ENCODE measurements around the gene MAN2B2. TPM values are rescaled to one million over a fixed set of nuclear protein-coding genes. Genes with fewer than 3 reads are reported as not detected.

Gene MAN2B2
- total and polyA plus RNA-seq, 2 of the 4 experiments (the other 2 are of a cell fraction): 13.4 to 34.1 TPM

DNA sequence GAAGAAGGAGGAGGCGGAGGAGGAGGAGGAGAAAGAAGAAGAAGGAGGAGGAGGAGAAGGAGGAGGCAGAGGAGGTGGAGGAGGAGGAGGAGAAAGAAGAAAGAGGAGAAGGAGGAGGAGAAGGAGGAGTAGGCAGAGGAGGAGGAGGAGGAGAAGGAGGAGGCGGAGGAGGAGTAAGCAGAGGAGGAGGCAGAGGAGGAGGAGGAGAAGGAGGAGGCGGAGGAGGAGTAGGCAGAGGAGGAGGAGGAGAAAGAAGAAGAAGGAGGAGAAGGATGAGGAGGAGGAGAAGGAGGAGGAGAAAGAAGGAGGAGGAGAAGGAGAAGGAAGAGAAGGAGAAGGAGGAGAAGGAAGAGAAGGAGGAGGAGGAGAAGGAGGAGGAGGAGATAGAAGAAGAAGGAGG lies 85.4 kb downstream of the MAN2B2 start:
- H3K4ac ChIP-seq (ENCODE audit: low read depth, low read length): no peak overlapping the region
- no peak overlapping the region for H3K4me2 ChIP-seq (ENCODE audit: low read depth, low read length)
- intact Hi-C loops (cut with micrococcal nuclease): no loop called here
- H3K4me3 ChIP-seq (ENCODE audit: insufficient read depth, low read depth, low read length): no peak overlapping the region
- no peak overlapping the region for H4K8ac ChIP-seq (ENCODE audit: low read depth in 2 of 2, low read length in 2 of 2)
- H3K9me3 ChIP-seq (ENCODE audit: control insufficient read depth, insufficient read depth, low read length): no peaks in the 10 kb centered on the region
- H2AFZ ChIP-seq (replicated peaks; ENCODE audit: low read length, poor library complexity): no peak overlapping the region
- ATAC-seq (ENCODE audit: low read depth) (no peak), DNase-seq (no peak)
- H3K27me3 ChIP-seq (ENCODE audit: control insufficient read depth, insufficient read depth, low read length): peaks cover 22% of the 10 kb centered on the region
- no peak overlapping the region for H3K56ac ChIP-seq (ENCODE audit: extremely low read depth, insufficient read depth, low read length)
- H3K27ac ChIP-seq (ENCODE audit: insufficient read depth, low read length): no peak overlapping the region
- H3K14ac ChIP-seq (replicated peaks; ENCODE audit: low read depth, low read length): no peak overlapping the region
- no peak overlapping the region for H3K18ac ChIP-seq (ENCODE audit: low read depth, low read length)
- no peak overlapping the region for H4K5ac ChIP-seq (ENCODE audit: low read depth, low read length)
- H4K20me1 ChIP-seq (ENCODE audit: insufficient read depth, low read length): 0 out of 2 replicates have a peak, but pooled peaks cover 2% of the 10 kb centered on the region
- no peak overlapping the region for H4K91ac ChIP-seq (ENCODE audit: insufficient read depth, low read depth, low read length)
- no peaks in the 10 kb centered on the region for H3K36me3 ChIP-seq (ENCODE audit: control insufficient read depth, insufficient read depth, low read length)
- H2BK20ac ChIP-seq (ENCODE audit: low read depth, low read length): no peak overlapping the region
- no peak overlapping the region for H2BK15ac ChIP-seq (ENCODE audit: low read depth, low read length)
- no peak overlapping the region for H3K9ac ChIP-seq (ENCODE audit: low read depth, low read length)
- H2AK5ac ChIP-seq (ENCODE audit: low read depth, low read length): no peak overlapping the region
- H2BK120ac ChIP-seq (ENCODE audit: low read depth, low read length): no peak overlapping the region
- H2AK9ac ChIP-seq (replicated peaks; ENCODE audit: low read depth, low read length, poor library complexity): no peak overlapping the region
- no peaks in the 10 kb centered on the region for H3K79me1 ChIP-seq (ENCODE audit: low read depth in 1 of 2, low read length in 2 of 2)
- H2BK5ac ChIP-seq (ENCODE audit: low read depth, low read length, poor library complexity, severe bottlenecking): no peak overlapping the region
- no TSS peak for BruUV-seq (replicated peaks)
- no peaks in the 10 kb centered on the region for H3K4me1 ChIP-seq (ENCODE audit: control insufficient read depth, insufficient read depth, low read length)
- dilution Hi-C loops (cut with HindIII; ENCODE audit: low sequenced_read_pairs, unreplicated experiment): no loop called here
- WGBS, 2 experiments (ENCODE audit: extremely low coverage in 2 of 2, insufficient read length in 1 of 2): 95% methylated on average over 3 of the region's 3 CpGs; no CpG with 5 or more reads in 1 of the 2 experiments
- H3K9me1 ChIP-seq (ENCODE audit: insufficient read depth, low read length): peaks cover 8% of the 10 kb centered on the region
- TF ChIP-seq, protein P1, sequence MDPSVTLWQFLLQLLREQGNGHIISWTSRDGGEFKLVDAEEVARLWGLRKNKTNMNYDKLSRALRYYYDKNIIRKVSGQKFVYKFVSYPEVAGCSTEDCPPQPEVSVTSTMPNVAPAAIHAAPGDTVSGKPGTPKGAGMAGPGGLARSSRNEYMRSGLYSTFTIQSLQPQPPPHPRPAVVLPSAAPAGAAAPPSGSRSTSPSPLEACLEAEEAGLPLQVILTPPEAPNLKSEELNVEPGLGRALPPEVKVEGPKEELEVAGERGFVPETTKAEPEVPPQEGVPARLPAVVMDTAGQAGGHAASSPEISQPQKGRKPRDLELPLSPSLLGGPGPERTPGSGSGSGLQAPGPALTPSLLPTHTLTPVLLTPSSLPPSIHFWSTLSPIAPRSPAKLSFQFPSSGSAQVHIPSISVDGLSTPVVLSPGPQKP (IDR thresholded peaks at IDR 0.05; ENCODE audit: borderline replicate concordance, low read depth, low read length): no peak
- TF ChIP-seq RFX5 (IDR thresholded peaks at IDR 0.05; ENCODE audit: low read depth, low read length): no peak
- no peak for TF ChIP-seq NFE2L2 (IDR thresholded peaks at IDR 0.05; ENCODE audit: low read depth, low read length)
- TF ChIP-seq, protein P2, sequence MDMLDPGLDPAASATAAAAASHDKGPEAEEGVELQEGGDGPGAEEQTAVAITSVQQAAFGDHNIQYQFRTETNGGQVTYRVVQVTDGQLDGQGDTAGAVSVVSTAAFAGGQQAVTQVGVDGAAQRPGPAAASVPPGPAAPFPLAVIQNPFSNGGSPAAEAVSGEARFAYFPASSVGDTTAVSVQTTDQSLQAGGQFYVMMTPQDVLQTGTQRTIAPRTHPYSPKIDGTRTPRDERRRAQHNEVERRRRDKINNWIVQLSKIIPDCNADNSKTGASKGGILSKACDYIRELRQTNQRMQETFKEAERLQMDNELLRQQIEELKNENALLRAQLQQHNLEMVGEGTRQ (IDR thresholded peaks at IDR 0.05; ENCODE audit: low read depth, low read length): no peak
- no peak for TF ChIP-seq BHLHE40 (IDR thresholded peaks at IDR 0.05; ENCODE audit: low read depth, low read length)
- no peak for TF ChIP-seq FOS (IDR thresholded peaks at IDR 0.05; ENCODE audit: low read depth, low read length)
- no peak for TF ChIP-seq MXI1 (IDR thresholded peaks at IDR 0.05; ENCODE audit: borderline replicate concordance, low read depth, low read length)
- TF ChIP-seq CHD1 (IDR thresholded peaks at IDR 0.05; ENCODE audit: low read depth, low read length): no peak
- TF ChIP-seq, protein P3, sequence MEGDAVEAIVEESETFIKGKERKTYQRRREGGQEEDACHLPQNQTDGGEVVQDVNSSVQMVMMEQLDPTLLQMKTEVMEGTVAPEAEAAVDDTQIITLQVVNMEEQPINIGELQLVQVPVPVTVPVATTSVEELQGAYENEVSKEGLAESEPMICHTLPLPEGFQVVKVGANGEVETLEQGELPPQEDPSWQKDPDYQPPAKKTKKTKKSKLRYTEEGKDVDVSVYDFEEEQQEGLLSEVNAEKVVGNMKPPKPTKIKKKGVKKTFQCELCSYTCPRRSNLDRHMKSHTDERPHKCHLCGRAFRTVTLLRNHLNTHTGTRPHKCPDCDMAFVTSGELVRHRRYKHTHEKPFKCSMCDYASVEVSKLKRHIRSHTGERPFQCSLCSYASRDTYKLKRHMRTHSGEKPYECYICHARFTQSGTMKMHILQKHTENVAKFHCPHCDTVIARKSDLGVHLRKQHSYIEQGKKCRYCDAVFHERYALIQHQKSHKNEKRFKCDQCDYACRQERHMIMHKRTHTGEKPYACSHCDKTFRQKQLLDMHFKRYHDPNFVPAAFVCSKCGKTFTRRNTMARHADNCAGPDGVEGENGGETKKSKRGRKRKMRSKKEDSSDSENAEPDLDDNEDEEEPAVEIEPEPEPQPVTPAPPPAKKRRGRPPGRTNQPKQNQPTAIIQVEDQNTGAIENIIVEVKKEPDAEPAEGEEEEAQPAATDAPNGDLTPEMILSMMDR (conservative IDR thresholded peaks at IDR 0.05; ENCODE audit: low read depth, low read length): no peak
- CTCF ChIA-PET: no interaction called here
- H3K23ac ChIP-seq (ENCODE audit: low read depth, low read length): no peak overlapping the region
- in situ Hi-C loops (cut with MboI; ENCODE audit: low sequenced_read_pairs): no loop called here
- POLR2A ChIA-PET (ENCODE audit: unreplicated experiment): no interaction called here

All from IMR-90 (cell line).